Gastroesophageal sphincter (tissue), 3 donors: ENCODE measurements around the gene DNAJB8.

Source experiments
- CTCF ChIP-seq, 4 experiments: fragments of 200-600 bp in 2 of 4; fragments of 450-650 bp in 2 of 4; sonication (generic) in 1 of 4; IDR thresholded peaks; one replicate each; pipeline ENCODE4 v1.5.1; 2017 to 2019; ENCODE audit warnings: antibody characterized with exemption in 4 of 4, mild to moderate bottlenecking in 2 of 4, moderate library complexity in 2 of 4
- POLR2AphosphoS5 ChIP-seq: sonication (generic); formaldehyde crosslinking; IDR thresholded peaks from one replicate; pipeline ENCODE4 v1.6.1; 2017; ENCODE audit warnings: antibody characterized with exemption

DNA sequence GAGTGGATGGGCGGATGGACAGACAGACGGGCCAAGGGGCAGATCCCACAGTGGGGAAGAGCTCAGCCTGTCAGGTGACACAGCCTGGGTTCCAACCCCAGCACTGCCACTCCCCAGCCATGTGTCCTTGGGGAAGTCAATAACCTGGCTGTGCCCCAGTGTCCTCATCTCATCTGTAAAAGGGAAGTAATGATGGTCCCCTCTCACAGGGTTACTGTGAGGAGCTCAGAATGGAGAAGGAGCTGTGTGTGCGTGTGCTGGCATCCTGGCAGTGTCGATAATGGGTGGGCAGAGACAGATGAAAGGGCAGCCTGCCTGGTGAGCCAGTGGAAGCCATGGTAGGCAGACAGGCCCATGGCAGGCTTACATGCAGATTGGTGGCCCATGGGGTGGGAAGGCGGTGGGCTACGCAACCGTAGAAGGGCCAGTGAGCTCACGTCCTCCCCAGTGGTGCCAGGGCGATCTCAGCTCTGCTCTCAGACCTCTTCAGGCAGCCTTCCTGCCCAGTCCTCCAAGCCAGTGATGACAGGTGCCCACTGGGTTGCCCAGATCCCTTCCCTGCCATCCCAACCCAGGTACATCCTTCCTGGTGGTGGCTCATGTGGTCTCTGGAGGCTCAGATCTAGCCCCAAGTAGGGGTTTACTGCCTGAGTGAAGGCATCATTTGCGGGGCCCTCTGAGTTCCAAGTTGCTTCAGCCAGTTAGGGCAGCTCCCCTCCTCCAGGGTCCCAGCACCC, 2.3 kb upstream of the DNAJB8 start:
- no peak for TF ChIP-seq CTCF (IDR thresholded peaks at IDR 0.05)
- no peak for TF ChIP-seq POLR2AphosphoS5
